NCI-H1694 (cell line): ENCODE results near the gene ABCC8.

Experiments used
- DNase-seq: peaks from one replicate; lab custom pipeline; 2025; lab: John Stamatoyannopoulos, UW

ABCC8 gene

DNA sequence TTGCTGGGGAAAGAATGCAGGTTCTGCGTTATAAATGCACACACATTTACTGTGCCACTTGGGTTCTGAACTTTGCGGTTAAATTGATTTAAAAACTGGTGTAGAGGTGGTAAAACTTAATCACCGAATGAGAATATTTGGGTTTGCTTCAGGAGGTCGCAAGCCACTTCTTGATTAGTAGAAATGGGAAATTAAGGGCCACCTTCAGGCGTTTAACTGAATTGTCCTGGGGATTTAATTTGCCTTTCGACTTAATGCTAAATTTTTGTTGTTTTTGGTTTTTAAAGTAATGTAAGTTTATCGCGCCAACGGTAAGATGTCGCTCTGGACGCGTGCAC is 125.5 kb downstream of the ABCC8 start:
- no peak for DNase-seq

DNA sequence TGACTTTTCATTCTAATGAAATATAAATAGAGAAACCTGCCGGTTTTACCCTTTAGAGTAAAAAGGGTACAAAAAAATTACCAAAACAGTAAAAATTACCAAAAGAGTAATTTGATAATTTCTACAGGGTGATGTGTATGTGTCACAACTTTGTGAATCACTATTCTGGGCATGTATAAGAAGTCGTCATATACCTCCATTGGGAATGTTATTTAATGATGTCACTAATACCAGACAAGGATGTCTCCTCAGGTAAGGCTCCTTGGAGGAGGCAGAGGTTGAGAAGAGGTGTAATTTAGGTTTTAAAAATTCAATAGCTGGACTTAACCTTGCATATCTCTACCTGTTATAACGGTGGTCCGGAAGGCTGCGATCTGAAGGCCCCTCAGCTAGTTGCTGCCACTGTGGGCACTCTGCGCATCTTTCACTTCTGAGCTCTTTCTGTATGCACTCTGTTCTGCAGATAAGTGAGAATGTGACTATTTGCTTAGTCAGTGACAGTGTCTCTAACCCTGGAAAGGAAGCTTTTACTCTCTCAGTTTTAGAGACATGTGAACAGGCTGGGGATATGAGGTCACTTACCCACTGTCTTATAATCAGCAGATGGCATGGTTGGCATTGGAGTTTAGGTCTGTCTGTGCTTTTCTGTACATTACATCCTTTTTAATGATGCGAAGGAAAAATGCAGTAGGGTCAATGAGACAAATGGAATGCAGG is 126.0 kb downstream of the ABCC8 start:
- no peak for DNase-seq

DNA sequence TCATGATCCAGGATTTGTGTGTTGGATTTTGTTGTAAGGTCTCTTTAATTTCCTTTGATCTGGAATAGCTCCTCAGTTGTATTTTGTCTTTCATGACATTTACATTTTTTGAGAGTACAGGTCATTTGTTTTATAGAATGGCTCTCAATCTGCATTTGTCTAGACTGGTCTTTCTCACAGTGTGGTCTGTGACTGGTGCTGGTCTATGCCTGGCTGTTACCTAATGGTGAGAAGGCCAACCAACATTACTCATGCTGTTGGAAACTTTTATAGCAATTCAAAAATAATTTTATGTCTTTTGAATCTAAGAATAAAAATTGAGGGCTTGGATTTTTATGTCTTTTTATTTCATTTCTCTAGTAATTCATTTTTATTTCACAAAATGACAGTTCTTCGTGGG is 129.0 kb downstream of the ABCC8 start:
- DNase-seq = no peak

DNA sequence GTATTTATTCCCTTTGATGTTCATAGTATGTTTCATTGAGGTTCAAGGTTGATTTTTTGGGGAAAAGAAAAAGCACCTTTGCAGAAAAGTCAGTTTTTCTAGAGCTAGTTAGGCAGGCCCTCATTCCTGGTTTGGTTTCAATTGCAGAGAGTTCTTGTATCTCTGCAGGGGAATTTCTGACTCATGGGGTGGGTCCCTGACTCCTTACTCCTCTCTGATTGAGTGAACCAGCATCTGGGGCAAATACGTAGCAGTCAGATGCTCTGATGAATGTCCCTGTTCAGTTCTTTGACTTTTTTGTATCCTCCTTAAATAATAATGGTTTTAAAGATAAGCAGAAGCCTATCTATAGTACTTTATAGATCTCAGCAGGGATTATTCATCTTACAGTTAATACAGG is 132.7 kb downstream of the ABCC8 start:
- no peak for DNase-seq

DNA sequence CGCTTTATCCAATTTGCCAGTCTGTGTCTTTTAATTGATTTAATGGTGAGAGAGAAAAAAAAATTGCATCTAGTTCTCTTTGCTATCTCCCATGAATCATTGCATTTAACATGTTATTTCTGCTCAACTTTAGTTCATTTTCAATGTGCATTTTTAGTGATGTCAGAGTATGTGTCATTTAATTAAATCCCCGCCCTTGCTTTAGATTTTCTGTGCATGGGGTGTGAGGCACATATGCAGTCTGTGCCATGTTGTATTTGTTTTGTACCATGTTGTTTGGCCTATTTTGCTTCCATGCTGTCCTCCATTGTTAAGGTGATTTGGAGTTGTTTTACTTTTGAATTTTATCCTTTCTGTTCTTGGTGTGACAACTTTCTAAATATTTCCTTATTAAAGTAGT is 133.4 kb downstream of the ABCC8 start:
- no peak for DNase-seq
